Measurements from ENCODE around the gene SAPCD2. TPM values are rescaled to one million over a fixed set of nuclear protein-coding genes. Genes with fewer than 3 reads are reported as not detected.

SAPCD2 gene
- polyA plus RNA-seq, 3 donors: 0.03 to 3.1 (median 1.7) TPM

- 97% methylated on average over 13 of the region's 13 CpGs for WGBS (ENCODE audit: insufficient coverage)
- peaks cover 18 to 36% of the 10 kb centered on the region in 2 donors for H3K4me1 ChIP-seq (ENCODE audit: control insufficient read depth in 1 of 2, insufficient read depth in 2 of 2, low read length in 2 of 2)
Observed at GRCh38 chr9:137079401-137079787, 9.0 kb upstream of the SAPCD2 start.

GRCh38 chr9:137078701-137079400, 8.5 kb upstream of the SAPCD2 start:
- peak overlapping the region; percentile 55 to 64 for H3K4me3 Mint-ChIP-seq
- H3K9ac ChIP-seq (ENCODE audit: insufficient read depth, low read length, poor library complexity, severe bottlenecking): no peak overlapping the region
- H3K79me2 ChIP-seq (ENCODE audit: insufficient read depth, low read length): no peaks in the 10 kb centered on the region
- H3K4me2 ChIP-seq (replicated peaks; ENCODE audit: extremely low read depth, low read length, poor library complexity, severe bottlenecking): peak overlapping the region; percentile 89
- no peak overlapping the region for H3K27ac ChIP-seq (ENCODE audit: low read depth in 1 of 2, low read length in 2 of 2)
- peaks cover 0 to 4% (median 0%) of the 10 kb centered on the region in 3 donors for H3K27me3 Mint-ChIP-seq (ENCODE audit: low read depth in 3 of 3)
- 93% methylated on average over 51 of the region's 51 CpGs for whole genome bisulfite sequencing (ENCODE audit: insufficient coverage)
- no peak overlapping the region for H2AFZ ChIP-seq (ENCODE audit: insufficient read depth, low read depth, low read length, poor library complexity, severe bottlenecking)
- intact Hi-C loops (cut with micrococcal nuclease): no loop called here
- TF ChIP-seq, protein P1, sequence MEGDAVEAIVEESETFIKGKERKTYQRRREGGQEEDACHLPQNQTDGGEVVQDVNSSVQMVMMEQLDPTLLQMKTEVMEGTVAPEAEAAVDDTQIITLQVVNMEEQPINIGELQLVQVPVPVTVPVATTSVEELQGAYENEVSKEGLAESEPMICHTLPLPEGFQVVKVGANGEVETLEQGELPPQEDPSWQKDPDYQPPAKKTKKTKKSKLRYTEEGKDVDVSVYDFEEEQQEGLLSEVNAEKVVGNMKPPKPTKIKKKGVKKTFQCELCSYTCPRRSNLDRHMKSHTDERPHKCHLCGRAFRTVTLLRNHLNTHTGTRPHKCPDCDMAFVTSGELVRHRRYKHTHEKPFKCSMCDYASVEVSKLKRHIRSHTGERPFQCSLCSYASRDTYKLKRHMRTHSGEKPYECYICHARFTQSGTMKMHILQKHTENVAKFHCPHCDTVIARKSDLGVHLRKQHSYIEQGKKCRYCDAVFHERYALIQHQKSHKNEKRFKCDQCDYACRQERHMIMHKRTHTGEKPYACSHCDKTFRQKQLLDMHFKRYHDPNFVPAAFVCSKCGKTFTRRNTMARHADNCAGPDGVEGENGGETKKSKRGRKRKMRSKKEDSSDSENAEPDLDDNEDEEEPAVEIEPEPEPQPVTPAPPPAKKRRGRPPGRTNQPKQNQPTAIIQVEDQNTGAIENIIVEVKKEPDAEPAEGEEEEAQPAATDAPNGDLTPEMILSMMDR (IDR thresholded peaks at IDR 0.05): no peak
- peaks cover 0 to 2% (median 0%) of the 10 kb centered on the region in 7 donors for H3K9me3 Mint-ChIP-seq
- peaks cover 39% of the 10 kb centered on the region for H3K4me1 Mint-ChIP-seq
- peaks cover 20% of the 10 kb centered on the region for H4K20me1 ChIP-seq (ENCODE audit: insufficient read depth, low read length)
- no peak for DNase-seq
- H3K27ac Mint-ChIP-seq: peak overlapping the region in 2 of 7 donors; percentile 77 to 82
- H3K4me1 ChIP-seq (ENCODE audit: control insufficient read depth in 1 of 2, insufficient read depth in 2 of 2, low read length in 2 of 2): peaks cover 18 to 42% of the 10 kb centered on the region in 2 donors
- no peaks in the 10 kb centered on the region for H3K9me3 ChIP-seq (replicated peaks in 1 of 2; ENCODE audit: control insufficient read depth in 1 of 2, insufficient read depth in 1 of 2, low read length in 2 of 2)
- no peaks in the 10 kb centered on the region for H3K27me3 ChIP-seq (ENCODE audit: control insufficient read depth in 2 of 2, insufficient read depth in 2 of 2, low read length in 2 of 2)
- peaks cover 36 to 40% of the 10 kb centered on the region in 2 donors for H3K36me3 ChIP-seq (replicated peaks in 1 of 2; ENCODE audit: control insufficient read depth in 1 of 2, insufficient read depth in 2 of 2, low read length in 2 of 2)
- peaks cover 25 to 53% of the 10 kb centered on the region in 2 donors for H3K36me3 Mint-ChIP-seq
- peak overlapping the region in 1 of 3 experiments; percentile 77 for H3K4me3 ChIP-seq (replicated peaks in 1 of 3; ENCODE audit: low read depth in 2 of 3, low read length in 3 of 3)

More at GRCh38 chr9:137079401-137079787, 9.0 kb upstream of the SAPCD2 start:
- intact Hi-C loops (cut with micrococcal nuclease): no loop called here
- H4K20me1 ChIP-seq (ENCODE audit: insufficient read depth, low read length): peaks cover 20% of the 10 kb centered on the region
- no peak for DNase-seq
- H3K4me2 ChIP-seq (replicated peaks; ENCODE audit: extremely low read depth, low read length, poor library complexity, severe bottlenecking): no peak overlapping the region
- Mint-ChIP-seq H3K9me3 (no peaks in the 10 kb centered on the region), H3K4me3 (no peak overlapping the region), H3K27me3 (ENCODE audit: low read depth in 3 of 3) (peaks cover 0 to 4% (median 0%) of the 10 kb centered on the region in 3 donors), H3K36me3 (peaks cover 25 to 53% of the 10 kb centered on the region in 2 donors), H3K27ac (no peak overlapping the region), H3K4me1 (peaks cover 36% of the 10 kb centered on the region)
- H3K9me3 ChIP-seq (replicated peaks in 1 of 2; ENCODE audit: control insufficient read depth in 1 of 2, insufficient read depth in 1 of 2, low read length in 2 of 2): no peaks in the 10 kb centered on the region
- peaks cover 36 to 40% of the 10 kb centered on the region in 2 donors for H3K36me3 ChIP-seq (replicated peaks in 1 of 2; ENCODE audit: control insufficient read depth in 1 of 2, insufficient read depth in 2 of 2, low read length in 2 of 2)
- H3K4me3 ChIP-seq (replicated peaks in 1 of 3; ENCODE audit: low read depth in 2 of 3, low read length in 3 of 3): no peak overlapping the region
- H2AFZ ChIP-seq (ENCODE audit: insufficient read depth, low read depth, low read length, poor library complexity, severe bottlenecking): no peak overlapping the region
- no peak overlapping the region for H3K27ac ChIP-seq (ENCODE audit: low read depth in 1 of 2, low read length in 2 of 2)
- no peaks in the 10 kb centered on the region for H3K79me2 ChIP-seq (ENCODE audit: insufficient read depth, low read length)
- TF ChIP-seq, protein P1 (IDR thresholded peaks at IDR 0.05): no peak
- H3K9ac ChIP-seq (ENCODE audit: insufficient read depth, low read length, poor library complexity, severe bottlenecking): no peak overlapping the region
- no peaks in the 10 kb centered on the region for H3K27me3 ChIP-seq (ENCODE audit: control insufficient read depth in 2 of 2, insufficient read depth in 2 of 2, low read length in 2 of 2)

All from CD14-positive monocyte (primary cell).